Endothelial cell of umbilical vein (primary cell): Measurements from ENCODE around the gene BCL3. TPM values are rescaled to one million over a fixed set of nuclear protein-coding genes. Genes with fewer than 3 reads are reported as not detected.
A peak's percentile ranks its signal among the peaks of the same experiment; 100 is the strongest.

ENCODE experiments used
- BruUV-seq: library from RNA; stranded (reverse); fragments of 400-500 nt; replicated peaks from 2 replicates; lab custom pipeline; 2021; lab: Mats Ljungman, UMichigan
- CTCF ChIA-PET: fragments of 300-600, 350-600 bp; sonication (Branson Sonifier 250); formaldehyde crosslinking; loops from one replicate; lab custom pipeline; 2021; ENCODE audit warnings: antibody characterized with exemption, inconsistent platforms; lab: Charles Lee
- POLR2A ChIA-PET: fragments of 300-600, 350-600 bp; sonication (Branson Sonifier 250); formaldehyde crosslinking; loops from one replicate; lab custom pipeline; 2021; ENCODE audit warnings: antibody characterized with exemption, inconsistent platforms; lab: Charles Lee
- DNase-seq: peaks from one replicate; pipeline ENCODE4 v3.0.0-alpha.2; 2011; ENCODE audit warnings: low read depth, low spot score
- FAIRE-seq: peaks from 2 replicates; lab custom pipeline; 2011; peaks lifted over from hg19 to GRCh38; lab: Jason Lieb, UNC
- H2AFZ ChIP-seq: 2 replicates; pipeline ENCODE4 v1.6.0; 2012; ENCODE audit warnings: low read depth, low read length, control low read depth, inconsistent platforms
- H3K27ac ChIP-seq: 2 replicates; pipeline ENCODE4 v1.5.1; 2011; ENCODE audit warnings: low read depth, mild to moderate bottlenecking, control low read depth, low read length, moderate library complexity; ENCODE audit not compliant: insufficient read depth
- H3K27me3 ChIP-seq, 2 experiments: 2 replicates each; pipeline versions ENCODE4 v1.6.0 to v1.6.1; 2011; ENCODE audit warnings: low read length in 2 of 2, mixed read lengths in 1 of 2; ENCODE audit not compliant: control insufficient read depth in 2 of 2, insufficient read depth in 2 of 2
- H3K36me3 ChIP-seq, 2 experiments: 2 replicates in 1 of 2; 3 replicates in 1 of 2; pipeline ENCODE4 v1.5.1; 2011; ENCODE audit warnings: low read length in 2 of 2, mild to moderate bottlenecking in 1 of 2, moderate library complexity in 1 of 2; ENCODE audit not compliant: control insufficient read depth in 2 of 2, insufficient read depth in 2 of 2; ENCODE audit errors: extremely low read depth in 1 of 2
- H3K4me1 ChIP-seq: 3 replicates; pipeline ENCODE4 v1.5.1; 2011; ENCODE audit warnings: mild to moderate bottlenecking, low read length; ENCODE audit not compliant: control insufficient read depth, insufficient read depth; ENCODE audit errors: extremely low read depth
- H3K4me2 ChIP-seq: 2 replicates; pipeline ENCODE4 v1.6.1; 2011; ENCODE audit warnings: low read length, control low read depth, mixed read lengths; ENCODE audit not compliant: insufficient read depth
- H3K4me3 ChIP-seq, 3 experiments: fragments of 200-600 bp in 1 of 3; sonication (generic), shearing (Covaris generic) in 1 of 3; replicated peaks in 1 of 3; 2 replicates each; pipeline ENCODE4 v1.5.1; 2011 to 2016; ENCODE audit warnings: control low read depth in 3 of 3, low read length in 3 of 3, mild to moderate bottlenecking in 2 of 3, inconsistent platforms in 1 of 3, low read depth in 1 of 3, moderate library complexity in 1 of 3; ENCODE audit not compliant: insufficient read depth in 1 of 3
- H3K79me2 ChIP-seq: 2 replicates; pipeline ENCODE4 v1.6.0; 2012; ENCODE audit warnings: low read length, inconsistent platforms; ENCODE audit not compliant: control insufficient read depth, insufficient read depth
- H3K9ac ChIP-seq: replicated peaks from 2 replicates; pipeline ENCODE3; 2011; ENCODE audit warnings: low read length, control low read depth; ENCODE audit not compliant: insufficient read depth; ENCODE audit errors: extremely low read depth
- H3K9me1 ChIP-seq: replicated peaks from 3 replicates; pipeline ENCODE4 v1.6.0; 2011; ENCODE audit warnings: mild to moderate bottlenecking, low read length; ENCODE audit not compliant: control insufficient read depth, insufficient read depth; ENCODE audit errors: extremely low read depth
- H3K9me3 ChIP-seq: replicated peaks from 2 replicates; pipeline ENCODE4 v1.5.1; 2012; ENCODE audit warnings: low read length, inconsistent platforms; ENCODE audit not compliant: control insufficient read depth, insufficient read depth
- H4K20me1 ChIP-seq: replicated peaks from 2 replicates; pipeline ENCODE3; 2011; ENCODE audit warnings: mild to moderate bottlenecking, low read length; ENCODE audit not compliant: control insufficient read depth, insufficient read depth; ENCODE audit errors: extremely low read depth
- CTCF ChIP-seq, 2 donors: IDR thresholded peaks; 1 replicate in 1 of 2; 2 replicates in 1 of 2; pipeline ENCODE4 v1.5.1; 2011; ENCODE audit warnings: low read length in 2 of 2, mild to moderate bottlenecking in 2 of 2, moderate library complexity in 2 of 2, control low read depth in 1 of 2, inconsistent platforms in 1 of 2, low read depth in 1 of 2; ENCODE audit not compliant: insufficient read depth in 1 of 2; ENCODE audit errors: extremely low read depth in 1 of 2
- EZH2 ChIP-seq: IDR thresholded peaks from 2 replicates; pipeline ENCODE4 v1.6.1; 2012; ENCODE audit warnings: borderline replicate concordance, low read depth, mild to moderate bottlenecking, moderate library complexity, low read length, inconsistent platforms; ENCODE audit not compliant: severe bottlenecking
- FOS ChIP-seq: IDR thresholded peaks from 2 replicates; pipeline ENCODE4 v1.6.1; 2011; ENCODE audit warnings: mild to moderate bottlenecking, low read length, moderate library complexity, borderline replicate concordance; ENCODE audit not compliant: insufficient read depth
- GATA2 ChIP-seq: IDR thresholded peaks from 2 replicates; pipeline ENCODE4 v1.7.0; 2011; ENCODE audit warnings: low read depth, mild to moderate bottlenecking, moderate library complexity, mixed read lengths, low read length; ENCODE audit not compliant: insufficient read length, insufficient read depth
- MYC ChIP-seq: IDR thresholded peaks from one replicate; pipeline ENCODE4 v1.6.1; 2011; ENCODE audit warnings: mild to moderate bottlenecking, low read depth, low read length
- POLR2AphosphoS5 ChIP-seq: IDR thresholded peaks from 2 replicates; pipeline ENCODE4 v1.6.1; 2012; ENCODE audit warnings: low read depth, mild to moderate bottlenecking, control low read depth, low read length, moderate library complexity; ENCODE audit not compliant: insufficient read depth
- dilution Hi-C: fragments of 300-500 bp; cut with MboI; formaldehyde crosslinking; loops from one replicate; pipeline ENCODE4 v1.15.0; 2019; ENCODE audit warnings: low sequenced_read_pairs; ENCODE audit not compliant: extremely low pct_ligation_motif_present
- intact Hi-C: fragments of 100-400 bp; cut with micrococcal nuclease; formaldehyde crosslinking; loops from one replicate; pipeline ENCODE4 v1.10.0; 2022
- polyA plus RNA-seq, 4 experiments: library from polyadenylated mRNA; depleted of rRNA in 3 of 4; stranded (reverse) in 3 of 4; unstranded in 1 of 4; fragments of >200 nt; gene quantifications; 2 replicates each; pipeline versions ENCODE4 v1.2.1 to v1.2.3, GENCODE V29; 2011 to 2012; ENCODE audit warnings: missing spikeins in 1 of 4
- total RNA-seq: library from RNA; stranded (reverse); gene quantifications from 2 replicates; pipeline ENCODE4 v1.2.3, GENCODE V29; 2021

The BCL3 gene
- total and polyA plus RNA-seq, 2 donors (not counting 3 experiments of a cell fraction or from before 2014, with no cell fraction given): 11.0 to 26.9 TPM

GRCh38 chr19:44765949-44766335 is 17.4 kb downstream of the BCL3 start:
- dilution Hi-C loops: no loop called here
- FAIRE-seq: peak; percentile 46

More at GRCh38 chr19:44765949-44766335, 17.4 kb downstream of the BCL3 start:
- H3K9ac ChIP-seq: no peak overlapping the region
- H3K79me2 ChIP-seq: no peaks in the 10 kb centered on the region
- no peak overlapping the region for H2AFZ ChIP-seq
- CTCF ChIA-PET: interaction anchor here (1.0 to 19.4 kb wide), 6 partner anchors 8 to 195 kb away, joined by 3 to 688 read pairs (median 6); no protein-coding TSS in a partner anchor
- H4K20me1 ChIP-seq: no peaks in the 10 kb centered on the region
- H3K4me3 ChIP-seq: no peak overlapping the region
- H3K9me3 ChIP-seq: no peaks in the 10 kb centered on the region
- H3K4me2 ChIP-seq: no peak overlapping the region
- TF ChIP-seq MYC (no peak), FOS (no peak), POLR2AphosphoS5 (no peak), CTCF (IDR thresholded peaks at IDR 0.05; ENCODE audit: extremely low read depth in 1 of 2, insufficient read depth in 1 of 2, low read depth in 1 of 2, low read length in 2 of 2) (no peak), GATA2 (no peak), EZH2 (no peak)
- no TSS peak for BruUV-seq
- no peaks in the 10 kb centered on the region for H3K9me1 ChIP-seq
- no peaks in the 10 kb centered on the region for H3K36me3 ChIP-seq
- POLR2A ChIA-PET: no interaction called here
- no peaks in the 10 kb centered on the region for H3K27me3 ChIP-seq
- no peak overlapping the region for H3K27ac ChIP-seq
- H3K4me1 ChIP-seq: no peaks in the 10 kb centered on the region
- intact Hi-C loops: no loop called here
- no peak for DNase-seq
